T-helper 17 cell (primary cell): ENCODE results near the gene FAM168A. TPM values are rescaled to one million over a fixed set of nuclear protein-coding genes. Genes with fewer than 3 reads are reported as not detected.

Source experiments
- ATAC-seq: fragments of 150-1000 bp; cut with Tn5 transposase; 2 replicates; pipeline ENCODE4 v1.10.0; 2021; ENCODE audit warnings: mild to moderate bottlenecking, moderate library complexity
- DNase-seq, 3 donors: peaks; one replicate each; pipeline versions ENCODE4 v3.0.0 to v3.0.0-alpha.2; 2020 to 2021
- H3K9me3 ChIP-seq: one replicate; pipeline ENCODE4 v1.7.0; 2013; ENCODE audit warnings: low read length, mild to moderate bottlenecking; ENCODE audit not compliant: control insufficient read depth, poor library complexity, severe bottlenecking
- H3K27ac Mint-ChIP-seq: one replicate; pipeline ENCODE4 v1.8.0; 2022; ENCODE audit warnings: mild to moderate bottlenecking, moderate library complexity, mixed read lengths
- H3K27me3 Mint-ChIP-seq: one replicate; pipeline ENCODE4 v1.8.0; 2022; ENCODE audit warnings: mixed read lengths
- H3K36me3 Mint-ChIP-seq: one replicate; pipeline ENCODE4 v1.8.0; 2022; ENCODE audit warnings: low read depth, mixed read lengths
- H3K4me1 Mint-ChIP-seq: one replicate; pipeline ENCODE4 v1.8.0; 2022; ENCODE audit warnings: mild to moderate bottlenecking, mixed read lengths
- H3K4me3 Mint-ChIP-seq: one replicate; pipeline ENCODE4 v1.8.0; 2022; ENCODE audit warnings: mild to moderate bottlenecking, moderate library complexity, mixed read lengths
- total RNA-seq, 4 donors: library from RNA in 2 of 4; stranded (reverse) in 2 of 4; gene quantifications; one replicate each; pipeline ENCODE4 v1.2.3 and lab custom pipeline; 2022 to 2026

FAM168A gene
- total RNA-seq, 2 donors from 2014 or later = 21.1 to 22.2 TPM

DNA sequence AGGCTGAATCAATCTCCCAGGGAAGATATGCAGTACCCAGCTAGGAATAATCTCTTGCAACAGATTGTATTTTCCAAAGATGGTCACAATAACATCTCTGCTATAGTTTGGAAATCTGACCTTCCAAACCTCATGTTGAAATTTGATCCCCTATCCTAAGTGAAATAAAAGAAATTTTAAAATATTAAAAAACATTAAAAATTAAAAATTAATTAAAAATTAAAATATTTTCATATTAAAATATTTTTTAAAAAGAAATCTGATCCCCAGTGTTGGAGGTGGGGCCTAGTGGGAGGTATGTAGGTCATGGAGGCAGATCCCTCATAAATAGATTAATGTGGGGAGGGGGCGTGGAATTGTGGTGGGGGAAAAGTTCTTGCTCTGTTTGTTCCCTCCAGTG lies 79.7 kb downstream of the FAM168A start:
- H3K9me3 ChIP-seq = no peaks in the 10 kb centered on the region
- ATAC-seq (no peak), DNase-seq (no peak)
- H3K36me3 Mint-ChIP-seq = no peaks in the 10 kb centered on the region
- H3K4me3 Mint-ChIP-seq = no peak overlapping the region
- no peaks in the 10 kb centered on the region for H3K27me3 Mint-ChIP-seq
- peaks cover 21% of the 10 kb centered on the region for H3K4me1 Mint-ChIP-seq
- H3K27ac Mint-ChIP-seq = no peak overlapping the region

DNA sequence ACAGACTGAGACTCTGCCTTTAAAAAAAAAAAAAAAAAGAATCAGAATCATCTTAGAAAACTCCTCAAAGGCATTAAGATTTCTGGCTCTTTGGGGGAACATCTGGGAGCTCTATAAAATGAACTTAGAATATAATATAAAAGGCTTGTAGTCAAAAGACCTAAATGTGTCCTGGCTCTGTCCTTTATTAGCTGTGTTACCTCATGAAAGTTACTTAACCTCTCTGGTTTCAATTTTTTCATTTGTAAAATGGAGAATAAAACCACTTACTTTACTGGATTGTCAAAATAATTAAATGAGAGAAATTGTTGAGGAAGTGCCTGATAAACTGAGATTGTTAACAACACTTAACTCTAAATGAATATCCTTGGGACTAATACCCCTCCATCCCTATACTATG lies 81.8 kb downstream of the FAM168A start:
- Mint-ChIP-seq H3K27ac (no peak overlapping the region), H3K4me3 (no peak overlapping the region), H3K4me1 (peaks cover 8% of the 10 kb centered on the region), H3K36me3 (no peaks in the 10 kb centered on the region), H3K27me3 (no peaks in the 10 kb centered on the region)
- DNase-seq = no peak
- ATAC-seq = no peak
- no peaks in the 10 kb centered on the region for H3K9me3 ChIP-seq

- Mint-ChIP-seq H3K36me3 (peaks cover 2% of the 10 kb centered on the region), H3K4me3 (no peak overlapping the region), H3K27ac (no peak overlapping the region), H3K4me1 (peaks cover 2% of the 10 kb centered on the region), H3K27me3 (no peaks in the 10 kb centered on the region)
- DNase-seq (no peak), ATAC-seq (no peak)
- H3K9me3 ChIP-seq = no peaks in the 10 kb centered on the region
These were observed 84.2 kb downstream of the FAM168A start for GRCh38 chr11:73513707-73514106.

GRCh38 chr11:73510877-73511276 lies 87.0 kb downstream of the FAM168A start:
- H3K4me1 Mint-ChIP-seq = peaks cover 4% of the 10 kb centered on the region
- H3K9me3 ChIP-seq = no peaks in the 10 kb centered on the region
- ATAC-seq = no peak
- no peak overlapping the region for H3K4me3 Mint-ChIP-seq
- no peak overlapping the region for H3K27ac Mint-ChIP-seq
- no peaks in the 10 kb centered on the region for H3K27me3 Mint-ChIP-seq
- no peak for DNase-seq
- peaks cover 2% of the 10 kb centered on the region for H3K36me3 Mint-ChIP-seq

DNA sequence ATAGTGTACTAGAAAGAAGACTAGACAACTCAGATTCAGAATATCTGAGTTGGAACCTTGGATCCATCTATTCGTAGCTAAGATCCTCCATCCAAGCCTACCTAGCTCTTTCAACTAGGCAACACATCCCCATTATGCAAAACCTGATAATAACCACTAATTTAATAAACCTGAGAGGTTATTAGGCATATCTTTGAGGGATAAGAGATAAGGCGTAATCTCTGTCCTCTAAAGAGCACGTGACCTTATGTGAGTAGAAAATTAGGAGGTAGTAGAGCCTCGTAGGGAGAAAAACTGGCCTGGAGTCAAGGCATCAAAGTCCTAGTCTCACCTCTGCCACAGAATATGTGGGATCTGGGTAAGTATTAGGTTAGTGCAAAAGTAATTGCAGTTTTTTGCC lies 87.8 kb downstream of the FAM168A start:
- ATAC-seq (no peak), DNase-seq (no peak)
- H3K9me3 ChIP-seq = no peaks in the 10 kb centered on the region
- H3K4me1 Mint-ChIP-seq = peaks cover 5% of the 10 kb centered on the region
- peaks cover 2% of the 10 kb centered on the region for H3K36me3 Mint-ChIP-seq
- no peak overlapping the region for H3K27ac Mint-ChIP-seq
- H3K4me3 Mint-ChIP-seq = no peak overlapping the region
- H3K27me3 Mint-ChIP-seq = no peaks in the 10 kb centered on the region

- no peaks in the 10 kb centered on the region for H3K9me3 ChIP-seq
- DNase-seq (no peak), ATAC-seq (no peak)
- peaks cover 2% of the 10 kb centered on the region for H3K36me3 Mint-ChIP-seq
- H3K4me3 Mint-ChIP-seq = no peak overlapping the region
- peaks cover 5% of the 10 kb centered on the region for H3K4me1 Mint-ChIP-seq
- no peaks in the 10 kb centered on the region for H3K27me3 Mint-ChIP-seq
- no peak overlapping the region for H3K27ac Mint-ChIP-seq
These were observed 88.7 kb downstream of the FAM168A start for GRCh38 chr11:73509188-73509587.

DNA sequence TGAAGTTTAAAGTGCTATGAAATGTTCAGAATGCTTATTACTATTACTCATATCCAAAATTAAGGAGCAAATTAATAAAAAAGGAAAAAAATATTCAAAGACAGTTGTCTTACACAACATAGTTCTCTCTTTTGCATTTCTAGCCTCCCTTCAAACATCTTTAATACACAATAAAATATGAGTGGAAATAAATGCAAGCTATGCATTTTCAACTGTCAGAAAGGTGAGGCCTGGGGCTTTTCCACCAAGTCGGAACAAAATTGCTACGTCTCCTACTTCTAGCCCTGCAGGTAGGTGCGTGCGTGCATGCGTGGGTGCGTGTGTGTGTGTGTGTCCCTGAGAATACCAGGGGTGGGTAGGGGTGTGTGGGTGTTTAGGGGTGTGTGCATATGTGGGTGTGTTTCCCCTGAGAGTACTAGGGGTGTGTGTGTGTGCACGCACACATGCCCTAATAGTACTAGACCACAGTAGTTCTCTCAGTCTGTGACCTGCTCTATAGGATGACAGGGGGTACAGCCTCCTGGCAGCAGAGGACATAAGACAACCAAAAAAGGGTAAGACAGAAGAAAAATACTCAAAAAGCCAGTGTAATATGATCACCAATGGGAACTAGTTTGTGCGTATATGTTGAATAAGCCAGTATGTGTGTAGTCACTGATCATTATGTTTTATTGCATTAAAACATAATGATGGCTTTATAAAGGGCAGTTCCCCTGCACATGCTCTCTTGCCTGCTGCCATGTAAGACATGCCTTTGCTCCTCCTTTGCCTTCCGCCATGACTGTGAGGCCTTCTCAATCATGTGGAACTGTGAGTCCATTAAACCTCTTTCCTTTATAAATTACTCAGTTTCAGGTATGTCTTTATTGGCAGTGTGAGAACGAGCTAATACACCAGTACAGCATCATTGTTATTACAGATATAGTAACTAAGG lies 89.4 kb downstream of the FAM168A start:
- Mint-ChIP-seq H3K36me3 (peaks cover 2% of the 10 kb centered on the region), H3K4me1 (peaks cover 5% of the 10 kb centered on the region), H3K4me3 (no peak overlapping the region), H3K27me3 (no peaks in the 10 kb centered on the region), H3K27ac (no peak overlapping the region)
- DNase-seq (no peak), ATAC-seq (no peak)
- no peaks in the 10 kb centered on the region for H3K9me3 ChIP-seq

DNA sequence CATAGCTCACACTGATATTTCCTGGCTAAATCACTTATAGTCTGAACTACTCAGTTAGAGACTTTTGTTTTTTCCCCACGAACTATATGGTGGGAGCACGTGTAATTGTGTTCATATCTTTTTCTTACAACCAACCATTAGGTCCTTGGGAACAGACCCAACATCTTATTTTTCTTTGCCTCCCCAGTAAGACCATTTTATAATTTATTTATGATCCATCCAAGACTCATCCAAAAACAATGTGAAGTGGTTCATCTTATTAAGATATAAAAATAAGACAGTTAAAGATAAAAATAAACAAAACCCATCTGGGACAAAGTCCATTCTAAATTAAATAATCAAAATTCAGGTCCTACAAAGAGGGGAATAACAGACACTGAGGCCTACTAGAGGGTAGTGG lies 90.8 kb downstream of the FAM168A start:
- Mint-ChIP-seq H3K36me3 (peaks cover 2% of the 10 kb centered on the region), H3K4me3 (no peak overlapping the region), H3K27me3 (no peaks in the 10 kb centered on the region), H3K27ac (no peak overlapping the region), H3K4me1 (peaks cover 6% of the 10 kb centered on the region)
- ATAC-seq (no peak), DNase-seq (no peak)
- H3K9me3 ChIP-seq = no peaks in the 10 kb centered on the region

- Mint-ChIP-seq H3K4me3 (no peak overlapping the region), H3K27ac (no peak overlapping the region), H3K27me3 (no peaks in the 10 kb centered on the region), H3K4me1 (peaks cover 13% of the 10 kb centered on the region), H3K36me3 (peaks cover 2% of the 10 kb centered on the region)
- H3K9me3 ChIP-seq = no peaks in the 10 kb centered on the region
- DNase-seq (no peak), ATAC-seq (no peak)
These were observed 91.9 kb downstream of the FAM168A start for GRCh38 chr11:73506038-73506437.

GRCh38 chr11:73498343-73498742 lies 99.6 kb downstream of the FAM168A start:
- H3K27me3 Mint-ChIP-seq = no peaks in the 10 kb centered on the region
- H3K4me1 Mint-ChIP-seq = peaks cover 17% of the 10 kb centered on the region
- ATAC-seq (no peak), DNase-seq (no peak)
- H3K27ac Mint-ChIP-seq = no peak overlapping the region
- H3K4me3 Mint-ChIP-seq = no peak overlapping the region
- H3K9me3 ChIP-seq = no peaks in the 10 kb centered on the region
- H3K36me3 Mint-ChIP-seq = no peaks in the 10 kb centered on the region

DNA sequence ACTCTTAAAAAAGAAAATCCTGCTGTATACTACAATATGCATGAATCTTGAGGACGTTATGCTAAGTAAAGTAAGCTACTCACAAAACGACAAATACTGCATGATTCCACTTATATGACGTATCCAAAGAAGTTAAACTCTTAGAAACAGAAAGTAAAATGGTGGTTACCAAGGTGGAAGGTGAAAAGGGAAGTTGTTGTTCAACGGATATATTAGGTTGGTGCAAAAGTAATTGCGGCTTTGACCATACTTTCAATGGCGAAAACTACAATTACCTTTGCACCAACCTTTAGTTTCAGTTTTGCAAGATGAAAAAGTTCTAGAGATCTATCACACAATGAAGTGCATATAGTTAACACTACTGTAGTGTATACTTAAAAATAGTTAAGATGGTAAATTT lies 101.8 kb downstream of the FAM168A start:
- H3K9me3 ChIP-seq = no peaks in the 10 kb centered on the region
- Mint-ChIP-seq H3K27ac (no peak overlapping the region), H3K4me1 (peaks cover 13% of the 10 kb centered on the region), H3K27me3 (no peaks in the 10 kb centered on the region), H3K4me3 (no peak overlapping the region), H3K36me3 (no peaks in the 10 kb centered on the region)
- ATAC-seq (no peak), DNase-seq (no peak)

GRCh38 chr11:73495731-73496130 lies 102.2 kb downstream of the FAM168A start:
- peaks cover 12% of the 10 kb centered on the region for H3K4me1 Mint-ChIP-seq
- ATAC-seq = no peak

GRCh38 chr11:73493956-73494598 lies 103.8 kb downstream of the FAM168A start:
- no peaks in the 10 kb centered on the region for H3K36me3 Mint-ChIP-seq
- DNase-seq (no peak), ATAC-seq (no peak)
- no peaks in the 10 kb centered on the region for H3K9me3 ChIP-seq
- no peak overlapping the region for H3K4me3 Mint-ChIP-seq
- H3K27me3 Mint-ChIP-seq = no peaks in the 10 kb centered on the region
- H3K27ac Mint-ChIP-seq = peak overlapping the region; percentile 41
- peaks cover 11% of the 10 kb centered on the region for H3K4me1 Mint-ChIP-seq

More at GRCh38 chr11:73495731-73496130, 102.2 kb downstream of the FAM168A start:
- H3K9me3 ChIP-seq = no peaks in the 10 kb centered on the region
- no peak overlapping the region for H3K27ac Mint-ChIP-seq
- H3K4me3 Mint-ChIP-seq = no peak overlapping the region
- H3K27me3 Mint-ChIP-seq = no peaks in the 10 kb centered on the region
- DNase-seq = no peak
- no peaks in the 10 kb centered on the region for H3K36me3 Mint-ChIP-seq
